ENCODE data around the gene ZNF430. TPM values are rescaled to one million over a fixed set of nuclear protein-coding genes. Genes with fewer than 3 reads are reported as not detected.

ZNF430 gene
- total RNA-seq, 1 experiment from 2014 or later, result 3.3 TPM

DNA sequence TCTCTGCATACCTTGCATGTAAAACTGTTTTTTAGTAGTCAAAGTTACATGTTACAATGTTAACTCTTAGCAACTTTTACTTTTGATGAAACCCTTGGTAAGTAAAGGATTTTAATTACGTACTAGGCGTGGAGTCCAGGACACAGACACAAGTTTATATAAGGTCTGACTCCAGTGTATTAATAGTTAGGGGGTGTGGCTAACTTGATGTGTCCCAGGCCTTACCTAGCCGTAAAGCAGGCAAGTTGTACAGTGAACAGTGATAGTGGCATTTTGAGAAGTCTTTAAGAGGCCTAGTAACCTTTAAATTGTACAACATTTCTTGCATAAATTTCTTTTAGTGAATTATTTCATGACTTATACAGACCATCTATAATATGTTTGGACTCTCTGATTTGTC, 67.4 kb downstream of the ZNF430 start:
- DNase-seq, result no peak
- no peaks in the 10 kb centered on the region for H3K27me3 ChIP-seq (ENCODE audit: control insufficient read depth, insufficient read depth, low read length)
- H3K4me3 ChIP-seq (ENCODE audit: insufficient read depth, low read depth, low read length), result no peak overlapping the region
- peaks cover 6% of the 10 kb centered on the region for H3K36me3 ChIP-seq (replicated peaks; ENCODE audit: control insufficient read depth, insufficient read depth, low read length)

DNA sequence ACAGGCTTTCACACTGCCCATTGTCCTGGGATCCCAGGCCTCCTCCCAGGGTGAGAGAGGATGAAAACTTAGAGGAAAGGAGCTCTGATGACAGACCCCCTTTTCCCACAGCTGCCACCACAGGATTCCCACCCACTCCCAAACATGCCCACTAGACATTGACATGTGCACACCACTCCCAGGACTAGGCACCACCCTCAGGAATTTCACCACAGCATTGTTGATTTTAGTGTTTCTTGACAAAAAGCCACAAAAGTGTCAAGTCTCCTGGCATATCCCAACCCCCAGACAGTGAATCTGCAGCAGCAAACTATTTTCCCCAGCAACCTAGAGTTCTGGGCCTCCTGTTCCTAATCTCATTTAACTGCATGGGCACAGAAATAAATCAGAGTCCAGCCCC, 71.7 kb downstream of the ZNF430 start:
- no peak for DNase-seq
- Histone ChIP-seq H3K27me3 (ENCODE audit: control insufficient read depth, insufficient read depth, low read length) (no peaks in the 10 kb centered on the region), H3K36me3 (replicated peaks; ENCODE audit: control insufficient read depth, insufficient read depth, low read length) (peaks cover 6% of the 10 kb centered on the region), H3K4me3 (ENCODE audit: insufficient read depth, low read depth, low read length) (no peak overlapping the region)

DNA sequence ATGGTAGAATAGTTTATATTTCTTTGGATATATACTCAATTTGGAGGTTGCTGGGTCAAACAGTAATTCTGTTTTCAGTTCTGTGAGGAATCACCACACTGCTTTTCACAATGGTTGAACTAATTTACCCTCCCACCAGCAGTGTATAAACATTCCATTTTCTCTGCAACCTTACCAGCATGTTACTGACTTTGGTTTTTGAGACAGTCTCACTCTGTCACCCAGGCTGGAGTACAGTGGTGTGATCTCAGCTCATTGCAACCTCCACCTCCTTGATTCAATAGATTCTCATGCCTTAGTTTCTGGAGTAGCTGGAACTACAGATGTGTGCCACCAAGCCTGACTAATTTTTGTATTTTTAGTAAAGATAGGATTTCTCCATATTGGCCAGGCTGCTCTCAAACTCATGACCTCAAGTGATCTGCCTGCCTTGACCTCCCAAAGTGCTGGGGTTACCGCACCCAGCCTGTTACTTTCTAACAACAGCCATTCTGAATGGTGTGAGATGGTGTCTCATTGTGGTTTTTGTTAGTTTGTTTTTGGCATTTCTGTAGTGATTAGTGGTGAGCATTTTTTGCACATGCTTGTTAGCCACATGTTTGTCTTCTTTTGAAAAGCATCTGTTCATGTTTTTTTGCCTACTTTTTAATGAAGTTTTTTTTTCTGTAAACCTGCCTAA, 74.0 kb downstream of the ZNF430 start:
- H3K4me3 ChIP-seq (ENCODE audit: insufficient read depth, low read depth, low read length), result no peak overlapping the region
- H3K27me3 ChIP-seq (ENCODE audit: control insufficient read depth, insufficient read depth, low read length), result no peaks in the 10 kb centered on the region
- no peak for DNase-seq
- peaks cover 6% of the 10 kb centered on the region for H3K36me3 ChIP-seq (replicated peaks; ENCODE audit: control insufficient read depth, insufficient read depth, low read length)

DNA sequence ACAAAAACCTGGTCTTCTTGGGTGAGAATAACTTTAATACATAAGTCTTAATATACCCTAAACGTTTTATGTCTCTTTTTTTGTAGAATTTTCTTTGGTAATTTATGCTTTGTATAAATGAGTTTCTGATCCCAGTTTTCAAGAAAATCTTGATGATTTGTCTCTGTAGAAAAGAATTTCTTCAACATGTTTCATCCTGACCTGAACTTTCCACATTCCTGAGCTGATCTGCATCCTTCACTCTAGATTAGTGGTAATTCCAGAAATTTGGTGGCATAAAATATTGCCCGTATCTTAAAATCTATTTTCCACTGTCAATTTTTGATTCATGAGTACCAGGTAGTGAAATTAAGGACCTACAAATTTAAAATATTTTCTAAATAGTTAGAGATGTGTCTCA, 77.8 kb downstream of the ZNF430 start:
- DNase-seq, result no peak
- Histone ChIP-seq H3K36me3 (replicated peaks; ENCODE audit: control insufficient read depth, insufficient read depth, low read length) (peaks cover 1% of the 10 kb centered on the region; the same call in 1 of the 2 replicates), H3K4me3 (ENCODE audit: insufficient read depth, low read depth, low read length) (no peak overlapping the region), H3K27me3 (ENCODE audit: control insufficient read depth, insufficient read depth, low read length) (no peaks in the 10 kb centered on the region)

DNA sequence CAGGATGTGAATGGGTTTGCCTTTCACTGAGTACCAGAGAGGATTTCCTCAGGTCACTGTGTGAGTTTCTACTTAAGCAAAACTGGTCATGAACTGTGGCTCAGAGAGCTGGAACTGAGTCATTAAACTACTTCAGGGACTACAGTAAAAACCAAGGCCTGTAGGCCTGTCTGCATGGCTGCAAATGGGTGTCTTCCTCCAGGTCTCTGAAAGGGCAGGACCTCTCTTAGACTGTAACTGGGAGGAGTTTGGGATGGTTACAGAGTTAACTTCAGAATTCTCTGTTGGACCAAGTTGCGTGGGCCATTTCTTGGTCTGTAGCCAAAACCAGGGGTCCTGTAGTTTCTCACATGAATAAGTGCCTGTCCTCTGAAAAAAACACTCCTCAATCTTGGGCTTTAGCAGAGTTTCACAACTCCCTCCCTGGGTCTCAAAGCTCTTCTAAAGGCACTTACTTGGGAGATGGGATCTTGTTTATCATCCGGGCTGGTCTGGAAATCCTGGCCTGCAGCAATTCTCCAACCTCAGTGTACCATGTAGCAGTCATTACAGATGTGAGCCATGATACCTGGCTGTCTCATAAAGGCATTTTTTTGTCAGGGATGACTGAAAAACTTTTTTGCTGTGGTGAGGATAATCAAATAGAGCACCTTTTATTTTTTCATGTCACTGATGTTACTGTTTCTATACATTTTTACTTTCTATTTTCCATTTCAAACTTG, 81.2 kb downstream of the ZNF430 start:
- Histone ChIP-seq H3K4me3 (ENCODE audit: insufficient read depth, low read depth, low read length) (no peak overlapping the region), H3K27me3 (ENCODE audit: control insufficient read depth, insufficient read depth, low read length) (no peaks in the 10 kb centered on the region), H3K36me3 (replicated peaks; ENCODE audit: control insufficient read depth, insufficient read depth, low read length) (peaks cover 1% of the 10 kb centered on the region)
- no peak for DNase-seq

DNA sequence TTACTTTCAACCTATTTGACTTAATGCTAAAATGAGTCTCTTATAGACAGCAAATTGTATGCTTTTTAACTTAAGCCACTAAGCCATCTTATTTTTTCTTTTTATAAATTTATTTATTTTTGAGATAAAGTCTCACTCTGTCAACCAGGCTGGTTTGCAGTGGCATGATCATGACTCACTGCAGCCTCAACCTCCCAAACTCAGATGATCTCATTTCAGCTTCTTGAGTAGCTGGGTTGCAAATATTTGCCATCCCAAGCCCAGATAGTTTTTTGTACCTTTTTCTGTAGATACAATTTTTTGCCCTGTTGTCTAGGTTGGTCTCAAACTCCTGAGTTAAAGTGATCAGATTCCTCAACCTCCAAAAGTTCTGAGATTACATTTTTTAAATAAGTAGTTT, 88.7 kb downstream of the ZNF430 start:
- Histone ChIP-seq H3K27me3 (ENCODE audit: control insufficient read depth, insufficient read depth, low read length) (no peaks in the 10 kb centered on the region), H3K4me3 (ENCODE audit: insufficient read depth, low read depth, low read length) (no peak overlapping the region), H3K36me3 (replicated peaks; ENCODE audit: control insufficient read depth, insufficient read depth, low read length) (peaks cover 2% of the 10 kb centered on the region)
- no peak for DNase-seq

Other genes starting within 250 kb of the ZNF430 start
- gene ZNF66, start 244.4 kb upstream of the ZNF430 start, total RNA-seq (2014; rRNA removed; shearing (Covaris generic)), result not detected in 2 replicates
- 0.26 TPM in 1 of 2 replicates, not detected in the other for gene ZNF85, start 97.4 kb upstream of the ZNF430 start, total RNA-seq (2014; rRNA removed; shearing (Covaris generic))
- gene ZNF714, start 61.5 kb downstream of the ZNF430 start, total RNA-seq (2014; rRNA removed; shearing (Covaris generic)), result 70.5 and 82.7 TPM in 2 replicates
- 2.6 and 5.2 TPM in 2 replicates for gene ZNF431, start 121.4 kb downstream of the ZNF430 start, total RNA-seq (2014; rRNA removed; shearing (Covaris generic))